CD4-positive, alpha-beta T cell (primary cell): ENCODE measurements around the gene SSNA1. TPM values are rescaled to one million over a fixed set of nuclear protein-coding genes. Genes with fewer than 3 reads are reported as not detected.

ENCODE experiments used
- ATAC-seq: fragments of 200-7000 bp; cut with Tn5 transposase; one replicate; pipeline ENCODE4 v1.10.0; 2022; ENCODE audit warnings: mild to moderate bottlenecking; ENCODE audit not compliant: poor library complexity
- CTCF ChIA-PET: fragments of 350-600 bp; sonication (Branson Sonifier 250); formaldehyde crosslinking; loops from one replicate; lab custom pipeline; 2021; ENCODE audit warnings: antibody characterized with exemption, inconsistent platforms; lab: Charles Lee
- POLR2A ChIA-PET: fragments of 350-600 bp; sonication (Branson Sonifier 250); formaldehyde crosslinking; loops from one replicate; lab custom pipeline; 2021; ENCODE audit warnings: antibody characterized with exemption, inconsistent platforms; lab: Charles Lee
- DNase-seq, 14 experiments: peaks; one replicate each; pipeline ENCODE4 v3.0.0-alpha.2; 2013 to 2020; ENCODE audit warnings: mixed read lengths in 2 of 14
- H3K27ac ChIP-seq, 2 donors: one replicate each; pipeline versions ENCODE4 v1.5.1 to v1.7.0; 2013; ENCODE audit warnings: low read length in 2 of 2, low read depth in 1 of 2, mild to moderate bottlenecking in 1 of 2
- H3K27me3 ChIP-seq, 2 experiments: 1 replicate in 1 of 2; 2 replicates in 1 of 2; pipeline versions ENCODE4 v1.6.1 to v1.7.0; 2013; ENCODE audit warnings: low read length in 2 of 2, control low read depth in 1 of 2, mild to moderate bottlenecking in 1 of 2, moderate library complexity in 1 of 2; ENCODE audit not compliant: insufficient read depth in 2 of 2, control insufficient read depth in 1 of 2
- H3K36me3 ChIP-seq: one replicate; pipeline ENCODE4 v1.6.1; 2013; ENCODE audit warnings: low read length, control low read depth; ENCODE audit not compliant: insufficient read depth
- H3K4me1 ChIP-seq: one replicate; pipeline ENCODE4 v1.6.1; 2013; ENCODE audit warnings: low read length, control low read depth; ENCODE audit not compliant: insufficient read depth
- H3K4me3 ChIP-seq: one replicate; pipeline ENCODE4 v1.5.1; 2013; ENCODE audit warnings: mild to moderate bottlenecking, low read length, moderate library complexity
- H3K9me3 ChIP-seq, 2 experiments: 1 replicate in 1 of 2; 2 replicates in 1 of 2; pipeline versions ENCODE4 v1.6.1 to v1.7.0; 2013; ENCODE audit warnings: low read length in 2 of 2, mild to moderate bottlenecking in 2 of 2, control low read depth in 1 of 2, moderate library complexity in 1 of 2; ENCODE audit not compliant: control insufficient read depth in 1 of 2, insufficient read depth in 1 of 2
- H3K27ac Mint-ChIP-seq: one replicate; pipeline ENCODE4 v1.8.0; 2020; ENCODE audit warnings: mixed read lengths
- H3K27me3 Mint-ChIP-seq: one replicate; pipeline ENCODE4 v1.8.0; 2021; ENCODE audit warnings: mixed read lengths
- H3K36me3 Mint-ChIP-seq: one replicate; pipeline ENCODE4 v1.8.0; 2021; ENCODE audit warnings: low read depth, mixed read lengths
- H3K4me1 Mint-ChIP-seq: one replicate; pipeline ENCODE4 v1.8.0; 2021; ENCODE audit warnings: low read depth, mixed read lengths
- H3K4me3 Mint-ChIP-seq: one replicate; pipeline ENCODE4 v1.8.0; 2020; ENCODE audit warnings: mild to moderate bottlenecking, mixed read lengths
- H3K9me3 Mint-ChIP-seq: one replicate; pipeline ENCODE4 v1.8.0; 2020; ENCODE audit warnings: mixed read lengths
- intact Hi-C, 2 experiments: fragments of 100-400 bp; cut with DNase I in 1 of 2; cut with micrococcal nuclease in 1 of 2; formaldehyde crosslinking; loops; one replicate each; pipeline versions ENCODE4 v1.15.1 to v1.9.0; 2023 to 2025; cut with DNase I, micrococcal nuclease
- total RNA-seq, 174 experiments: library from RNA in 2 of 174; stranded (reverse) in 2 of 174; gene quantifications; one replicate each; pipeline ENCODE4 v1.2.3 and lab custom pipeline; 2021 to 2026
- TF ChIP-seq, protein P1 (sequence below): fragments of 200-600 bp; IDR thresholded peaks from one replicate; pipeline ENCODE4 v1.8.0; 2022; ENCODE audit warnings: antibody characterized with exemption, mild to moderate bottlenecking

SSNA1 gene
- total RNA-seq, 2 experiments from 2014 or later, result 30.1 to 30.5 TPM

DNA sequence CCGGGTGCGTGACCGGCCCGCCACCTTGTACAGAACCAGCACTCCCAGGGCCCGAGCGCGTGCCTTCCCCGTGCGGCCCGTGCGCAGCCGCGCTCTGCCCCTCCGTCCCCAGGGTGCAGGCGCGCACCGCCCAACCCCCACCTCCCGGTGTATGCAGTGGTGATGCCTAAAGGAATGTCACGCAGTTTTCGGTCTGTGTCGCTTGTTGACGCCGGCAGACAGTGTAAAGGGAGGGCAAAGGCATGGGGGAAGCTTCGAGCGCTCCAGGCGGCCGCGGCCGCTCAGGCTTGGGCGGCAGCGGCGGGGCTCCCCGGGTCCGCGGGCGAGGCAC is 19.9 kb upstream of the SSNA1 start:
- Histone ChIP-seq H3K27ac (no peak overlapping the region), H3K36me3 (no peaks in the 10 kb centered on the region), H3K4me1 (peaks cover 8% of the 10 kb centered on the region), H3K27me3 (peaks cover 73 to 86% of the 10 kb centered on the region in 2 experiments), H3K9me3 (peaks cover 0 to 48% of the 10 kb centered on the region in 2 experiments), H3K4me3 (no peak overlapping the region)
- CTCF ChIA-PET, result no interaction called here
- DNase-seq (no peak), ATAC-seq (peak; percentile 26)
- H3K27ac Mint-ChIP-seq, result no peak overlapping the region
- no peak overlapping the region for H3K4me3 Mint-ChIP-seq
- POLR2A ChIA-PET, result no interaction called here
- peaks cover 39% of the 10 kb centered on the region for H3K27me3 Mint-ChIP-seq
- no peaks in the 10 kb centered on the region for H3K36me3 Mint-ChIP-seq
- H3K4me1 Mint-ChIP-seq, result no peaks in the 10 kb centered on the region
- H3K9me3 Mint-ChIP-seq, result no peaks in the 10 kb centered on the region
- intact Hi-C loops, result no loop called here
- TF ChIP-seq, protein P1, sequence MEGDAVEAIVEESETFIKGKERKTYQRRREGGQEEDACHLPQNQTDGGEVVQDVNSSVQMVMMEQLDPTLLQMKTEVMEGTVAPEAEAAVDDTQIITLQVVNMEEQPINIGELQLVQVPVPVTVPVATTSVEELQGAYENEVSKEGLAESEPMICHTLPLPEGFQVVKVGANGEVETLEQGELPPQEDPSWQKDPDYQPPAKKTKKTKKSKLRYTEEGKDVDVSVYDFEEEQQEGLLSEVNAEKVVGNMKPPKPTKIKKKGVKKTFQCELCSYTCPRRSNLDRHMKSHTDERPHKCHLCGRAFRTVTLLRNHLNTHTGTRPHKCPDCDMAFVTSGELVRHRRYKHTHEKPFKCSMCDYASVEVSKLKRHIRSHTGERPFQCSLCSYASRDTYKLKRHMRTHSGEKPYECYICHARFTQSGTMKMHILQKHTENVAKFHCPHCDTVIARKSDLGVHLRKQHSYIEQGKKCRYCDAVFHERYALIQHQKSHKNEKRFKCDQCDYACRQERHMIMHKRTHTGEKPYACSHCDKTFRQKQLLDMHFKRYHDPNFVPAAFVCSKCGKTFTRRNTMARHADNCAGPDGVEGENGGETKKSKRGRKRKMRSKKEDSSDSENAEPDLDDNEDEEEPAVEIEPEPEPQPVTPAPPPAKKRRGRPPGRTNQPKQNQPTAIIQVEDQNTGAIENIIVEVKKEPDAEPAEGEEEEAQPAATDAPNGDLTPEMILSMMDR, result no peak

- Mint-ChIP-seq H3K27me3 (peaks cover 36% of the 10 kb centered on the region), H3K4me3 (peak overlapping the region; percentile 38), H3K27ac (no peak overlapping the region), H3K4me1 (no peaks in the 10 kb centered on the region), H3K36me3 (no peaks in the 10 kb centered on the region), H3K9me3 (no peaks in the 10 kb centered on the region)
- Histone ChIP-seq H3K27me3 (peaks cover 70 to 84% of the 10 kb centered on the region in 2 experiments), H3K36me3 (no peaks in the 10 kb centered on the region), H3K9me3 (peaks cover 0 to 48% of the 10 kb centered on the region in 2 experiments), H3K4me1 (peaks cover 12% of the 10 kb centered on the region), H3K27ac (no peak overlapping the region), H3K4me3 (no peak overlapping the region)
- intact Hi-C loops, result no loop called here
- ChIA-PET CTCF (no interaction called here), POLR2A (no interaction called here)
- ATAC-seq, result peak; percentile 34
- DNase-seq, result peak in 1 of 14 experiments; percentile 38
- TF ChIP-seq, protein P1, result no peak
Observed at GRCh38 chr9:137168904-137169856, 19.3 kb upstream of the SSNA1 start.

DNA sequence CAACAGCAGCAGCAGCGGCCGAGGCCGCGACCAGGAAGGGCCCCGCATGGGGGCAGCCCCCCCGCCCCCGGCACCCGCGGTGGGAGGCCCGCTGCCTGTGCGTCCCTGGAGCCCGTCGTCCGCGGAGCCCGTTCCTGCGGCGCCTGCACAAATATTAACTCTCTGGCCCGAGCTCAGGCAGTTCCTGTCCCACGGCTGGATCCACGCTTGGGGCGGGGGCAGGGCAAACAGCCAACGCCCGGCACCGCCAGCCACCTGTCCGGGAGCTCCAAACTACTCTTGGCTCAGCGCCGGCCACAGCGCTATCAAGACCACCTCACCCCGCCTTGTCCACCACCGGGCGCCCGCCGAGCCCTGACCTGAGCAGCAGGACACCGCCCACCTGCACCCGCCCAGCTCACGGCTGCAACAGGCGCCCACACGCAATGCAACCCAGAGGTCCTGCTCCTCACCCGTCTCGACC is 18.5 kb upstream of the SSNA1 start, which contains the start of gene LRRC26:
TSS of gene LRRC26 (minus strand) at position 156 of the 463 bp plus-strand sequence. CDS start at position 48, 108 bp downstream.
- POLR2A ChIA-PET, result no interaction called here
- Mint-ChIP-seq H3K27me3 (peaks cover 32% of the 10 kb centered on the region), H3K4me1 (no peaks in the 10 kb centered on the region), H3K36me3 (no peaks in the 10 kb centered on the region), H3K9me3 (no peaks in the 10 kb centered on the region), H3K27ac (no peak within 1 kb of the TSS), H3K4me3 (peak within 1 kb of the TSS; percentile 38)
- Histone ChIP-seq H3K36me3 (no peaks in the 10 kb centered on the region), H3K27me3 (peaks cover 62 to 79% of the 10 kb centered on the region in 2 experiments), H3K4me1 (peaks cover 17% of the 10 kb centered on the region), H3K4me3 (no peak within 1 kb of the TSS), H3K27ac (no peak within 1 kb of the TSS), H3K9me3 (peaks cover 0 to 48% of the 10 kb centered on the region in 2 experiments)
- DNase-seq (no peak), ATAC-seq (no peak)
- TF ChIP-seq, protein P1, result no peak
- CTCF ChIA-PET, result no interaction called here
- intact Hi-C loops, result loop anchor here in 1 of 2 experiments (10.0 kb wide), 1 partner anchor 45 kb away; no protein-coding TSS in a partner anchor
